K562 (cell line): ENCODE measurements around the gene AHI1. TPM values are rescaled to one million over a fixed set of nuclear protein-coding genes. Genes with fewer than 3 reads are reported as not detected.

ENCODE experiments used
- ATF3 ChIP-seq, 2 experiments: fragments of 450-650 bp in 1 of 2; sonication (generic) in 1 of 2; formaldehyde crosslinking in 1 of 2; IDR thresholded peaks in 1 of 2; conservative IDR thresholded peaks in 1 of 2; 2 replicates each; pipeline versions ENCODE4 v1.6.1 to v1.8.1; 2016 to 2023; ENCODE audit warnings: mild to moderate bottlenecking in 2 of 2, moderate library complexity in 2 of 2, inconsistent platforms in 1 of 2, missing genetic modification reagents in 1 of 2
- CBX2 ChIP-seq: fragments of 200-600 bp; sonication (generic); IDR thresholded peaks from one replicate; pipeline ENCODE4 v1.6.1; 2012; ENCODE audit warnings: mild to moderate bottlenecking, low read length, inconsistent platforms; ENCODE audit not compliant: insufficient read depth, poor library complexity, severe bottlenecking
- CHD7 ChIP-seq: fragments of 200-600 bp; sonication (generic); IDR thresholded peaks from one replicate; pipeline ENCODE4 v1.6.1; 2012; ENCODE audit warnings: mild to moderate bottlenecking, low read depth, low read length, inconsistent platforms
- ETV6 ChIP-seq, 3 experiments: fragments of 150-350 bp in 1 of 3; sonication (generic) in 1 of 3; formaldehyde crosslinking in 1 of 3; IDR thresholded peaks; 2 replicates each; pipeline versions ENCODE4 v1.6.1 to v1.8.0; 2014 to 2022; ENCODE audit warnings: borderline replicate concordance in 2 of 3, low read depth in 2 of 3, antibody characterized with exemption in 1 of 3, low read length in 1 of 3, mild to moderate bottlenecking in 1 of 3, missing genetic modification reagents in 1 of 3
- GABPB1 ChIP-seq: sonication (generic); formaldehyde crosslinking; IDR thresholded peaks from 2 replicates; pipeline ENCODE4 v1.8.0; 2022; ENCODE audit warnings: mild to moderate bottlenecking, missing genetic modification reagents
- LCOR ChIP-seq: sonication (generic); formaldehyde crosslinking; IDR thresholded peaks from 2 replicates; pipeline ENCODE4 v1.8.0; 2022; ENCODE audit warnings: mild to moderate bottlenecking, missing genetic modification reagents
- MECOM ChIP-seq: fragments of 250-450 bp; sonication (Bioruptor Pico); IDR thresholded peaks from 2 replicates; pipeline ENCODE4 v1.8.0; 2022; ENCODE audit warnings: inconsistent platforms
- ZNF140 ChIP-seq: fragments of 250-450 bp; sonication (Bioruptor Pico); IDR thresholded peaks from 2 replicates; pipeline ENCODE4 v1.8.0; 2021; ENCODE audit warnings: moderate library complexity, mild to moderate bottlenecking, inconsistent platforms
- ZNF639 ChIP-seq, 2 experiments: fragments of 200-800 bp in 1 of 2; sonication (Bioruptor generic) in 1 of 2; sonication (generic) in 1 of 2; formaldehyde crosslinking in 1 of 2; IDR thresholded peaks in 1 of 2; conservative IDR thresholded peaks in 1 of 2; 2 replicates each; pipeline versions ENCODE4 v1.5.0 to v1.6.1; 2016 to 2020; ENCODE audit warnings: missing compliant biosample characterization in 1 of 2, missing genetic modification characterization in 1 of 2, missing genetic modification reagents in 1 of 2
- ZNF77 ChIP-seq: fragments of 250-450 bp; sonication (Bioruptor Pico); IDR thresholded peaks from 2 replicates; pipeline ENCODE4 v1.5.0; 2020
- polyA plus RNA-seq, 8 experiments: library from polyadenylated mRNA; depleted of rRNA in 4 of 8; stranded (reverse) in 5 of 8; unstranded in 3 of 8; fragments of >200 nt; fragmentation: Nextera tagmentation in 2 of 8; fragmentation: Illumina TruSeq in 1 of 8; extraction: Ambion mirVana in 2 of 8; extraction: Trizol in 1 of 8; gene quantifications; 2 replicates each; pipeline versions ENCODE4 v1.2.1 to v1.2.3, GENCODE V29; 2011 to 2014; ENCODE audit warnings: inconsistent platforms in 1 of 8, missing spikeins in 1 of 8
- total RNA-seq, 7 experiments: library from RNA; depleted of rRNA in 6 of 7; stranded (reverse); fragments of >200 nt in 6 of 7; fragmentation: Illumina TruSeq in 2 of 7; extraction: Trizol in 2 of 7; gene quantifications; 2 replicates each; pipeline versions ENCODE4 v1.2.1 to v1.2.3, GENCODE V29; 2011 to 2021; ENCODE audit warnings: low replicate concordance in 1 of 7

The AHI1 gene
- total and polyA plus RNA-seq, 9 of the 15 experiments (the other 6 are each of a cell fraction or from before 2014, with no cell fraction given), result 24.7 to 54.9 (median 32.2) TPM

- TF ChIP-seq ATF3 (IDR thresholded peaks at IDR 0.05), result no peak
- TF ChIP-seq ATF3 (CRISPR knock-in tag; conservative IDR thresholded peaks at IDR 0.05), result no peak
- no peak for TF ChIP-seq ZNF77 (CRISPR knock-in tag)
- no peak for TF ChIP-seq CBX2
- TF ChIP-seq ZNF639 (CRISPR knock-in tag; conservative IDR thresholded peaks at IDR 0.05 in 1 of 2, IDR thresholded peaks at IDR 0.05 in 1 of 2), result peak in 1 of 2 experiments; percentile 54; a peak in 1 of 4 replicates
- TF ChIP-seq GABPB1 (CRISPR knock-in tag), result no peak
- no peak for TF ChIP-seq LCOR (CRISPR knock-in tag)
- no peak for TF ChIP-seq ZNF140 (CRISPR knock-in tag)
- TF ChIP-seq MECOM (CRISPR knock-in tag), result 0 out of 2 replicates have a peak, but pooled peaks have one; percentile 19
- TF ChIP-seq ETV6 (IDR thresholded peaks at IDR 0.05; ENCODE audit: borderline replicate concordance in 1 of 2, low read depth in 2 of 2, low read length in 1 of 2), result no peak
- no peak for TF ChIP-seq ETV6 (CRISPR knock-in tag; IDR thresholded peaks at IDR 0.05; ENCODE audit: borderline replicate concordance)
- TF ChIP-seq CHD7, result no peak
Observed at GRCh38 chr6:135261872-135262725, 235.4 kb downstream of the AHI1 start (continued).
